Measurements from ENCODE around the gene GAN.
"Not testable (repeated sequence)": the region's sequence is repeated elsewhere in the genome, so short reads cannot be mapped to it uniquely, and the experiment has no call there.

Gene GAN

DNA sequence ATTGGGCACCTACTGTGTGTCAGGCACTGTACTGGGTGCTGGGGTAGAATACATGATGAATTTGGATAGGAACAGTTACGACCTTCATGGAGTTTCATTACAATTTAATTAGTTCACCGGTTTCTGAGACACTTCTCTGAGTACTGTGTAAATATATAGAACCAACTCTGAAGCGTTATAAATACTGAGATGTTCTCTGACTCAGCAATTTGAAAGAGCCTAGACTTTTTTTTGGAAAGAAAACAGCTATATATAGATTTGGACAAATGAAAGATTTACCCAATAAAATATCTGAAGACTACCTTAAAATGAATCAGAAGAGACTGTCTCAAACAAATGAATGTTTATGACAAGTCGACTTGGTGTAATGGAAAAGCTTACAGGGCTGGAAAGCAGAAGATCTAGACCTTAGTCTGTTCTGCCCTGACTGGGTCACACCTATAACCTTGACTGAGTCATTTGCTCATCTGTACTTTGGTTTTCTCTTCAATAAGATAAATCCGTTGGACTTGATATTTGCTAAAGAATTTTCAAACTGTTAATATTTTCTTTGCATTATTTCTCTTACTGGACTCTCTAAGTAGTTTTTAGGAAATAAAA, 4.6 kb upstream of the GAN start:
- DNase-seq (ENCODE audit: low spot score), result no peak

GRCh38 chr16:81311762-81312161, 3.0 kb upstream of the GAN start:
- DNase-seq (ENCODE audit: low spot score), result no peak

DNA sequence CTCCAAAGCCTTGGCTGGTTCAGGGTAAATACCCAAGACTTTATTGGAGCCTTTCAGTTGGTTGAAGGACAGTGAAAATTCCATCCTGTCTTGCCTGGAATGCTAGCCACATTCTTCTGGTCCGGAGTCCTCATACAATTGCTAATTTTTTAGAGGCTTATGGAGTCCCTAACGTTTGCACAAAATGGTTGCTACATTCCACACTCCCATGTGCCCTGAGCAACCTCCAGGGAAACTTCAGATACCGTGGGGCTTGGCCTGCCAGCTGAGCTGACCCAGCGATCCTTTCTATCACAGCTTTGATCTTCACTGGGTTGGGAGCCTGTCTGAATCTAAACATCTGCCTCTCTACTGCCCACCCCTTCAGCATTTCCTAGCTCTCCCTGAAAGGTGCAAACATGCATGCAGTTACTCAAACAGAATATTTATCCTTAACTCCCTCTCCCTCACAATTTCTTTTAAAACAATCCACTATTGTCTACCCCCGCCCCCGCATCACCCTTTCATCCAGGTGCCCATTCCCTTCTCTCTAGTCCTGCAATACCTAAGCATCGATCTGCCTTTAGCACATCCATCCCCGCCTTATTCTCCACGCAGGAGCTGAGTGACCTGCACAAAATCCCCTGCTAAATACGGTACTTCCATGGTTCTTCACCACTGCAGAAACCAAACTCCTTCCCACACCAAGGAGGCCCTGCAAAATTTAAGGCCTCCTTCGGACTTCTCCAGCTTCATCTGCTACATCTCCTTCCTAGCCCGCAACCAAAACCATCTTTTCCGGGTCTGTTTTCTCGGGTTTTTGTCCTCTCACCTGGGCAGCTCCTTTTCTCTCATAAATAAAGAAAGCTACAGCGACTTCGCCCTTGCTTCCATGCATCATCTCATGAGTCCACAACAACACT, 810 bp upstream of the GAN start:
- DNase-seq (ENCODE audit: low spot score), result no peak

DNA sequence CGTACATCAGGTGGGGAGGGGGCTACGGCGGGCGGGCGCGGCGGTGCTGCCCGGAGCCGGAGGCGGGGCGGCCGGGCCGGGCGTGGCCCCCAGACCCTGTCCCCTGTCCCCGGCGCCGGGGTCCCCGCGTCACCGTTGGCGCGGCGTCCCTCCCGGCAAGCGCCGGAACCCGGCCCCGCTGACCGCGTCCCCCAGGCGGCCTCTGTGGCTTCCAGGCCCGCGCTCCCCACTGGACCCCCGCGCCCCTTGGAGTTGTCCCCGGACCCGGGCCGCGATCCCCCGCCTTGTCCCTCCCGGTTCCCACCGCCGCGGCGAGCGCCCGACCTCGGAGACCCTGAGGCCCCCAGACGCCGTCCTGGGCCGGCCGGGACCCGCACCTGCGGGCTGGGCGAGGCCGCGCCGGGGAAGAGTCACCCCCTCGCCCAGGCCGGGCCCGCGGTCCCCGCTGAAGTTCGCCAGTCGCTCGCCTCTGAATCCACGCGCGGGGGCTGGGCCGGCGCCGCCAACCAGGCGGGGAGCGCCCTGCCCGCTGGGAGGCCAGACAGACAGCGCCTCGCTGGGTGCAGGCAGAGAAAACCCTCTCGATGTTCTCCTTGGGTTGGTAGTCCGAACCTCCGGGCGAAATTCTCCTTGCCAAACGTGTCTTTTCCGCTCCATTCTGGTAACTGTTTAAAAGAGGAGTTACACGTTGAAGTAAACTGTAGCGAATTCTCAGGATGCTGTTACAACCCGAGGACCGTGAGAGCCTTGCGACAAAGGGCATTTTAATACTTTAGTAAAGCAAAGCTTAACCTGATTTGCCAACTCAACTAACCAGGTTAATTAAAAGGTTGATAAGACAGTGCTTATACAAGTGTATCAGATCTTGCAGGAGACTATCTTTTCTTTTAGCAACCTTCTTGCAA, 761 bp downstream of the GAN start:
- DNase-seq (ENCODE audit: low spot score), result peak; percentile 61

DNA sequence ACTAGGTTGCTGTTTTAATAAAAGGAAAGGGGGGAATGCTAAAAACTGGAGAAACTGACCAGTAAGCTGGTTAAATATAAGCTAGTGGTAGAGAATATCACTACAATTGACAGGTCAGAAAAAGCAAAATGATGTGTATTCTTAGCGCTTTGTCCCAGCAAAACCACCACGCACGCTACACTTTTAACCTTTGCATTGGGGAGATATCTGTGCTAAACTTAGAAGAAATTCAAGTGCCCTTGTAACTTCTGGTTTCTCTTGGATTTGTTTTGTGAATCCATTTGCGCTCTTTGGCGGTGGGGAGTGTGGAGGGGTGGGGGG, 1.4 kb downstream of the GAN start:
- no peak for DNase-seq (ENCODE audit: low spot score)

GRCh38 chr16:81318711-81319110, 3.9 kb downstream of the GAN start:
- no peak for DNase-seq (ENCODE audit: low spot score)

GRCh38 chr16:81319221-81319912, 4.6 kb downstream of the GAN start:
- peak; percentile 46 for DNase-seq (ENCODE audit: low spot score)

DNA sequence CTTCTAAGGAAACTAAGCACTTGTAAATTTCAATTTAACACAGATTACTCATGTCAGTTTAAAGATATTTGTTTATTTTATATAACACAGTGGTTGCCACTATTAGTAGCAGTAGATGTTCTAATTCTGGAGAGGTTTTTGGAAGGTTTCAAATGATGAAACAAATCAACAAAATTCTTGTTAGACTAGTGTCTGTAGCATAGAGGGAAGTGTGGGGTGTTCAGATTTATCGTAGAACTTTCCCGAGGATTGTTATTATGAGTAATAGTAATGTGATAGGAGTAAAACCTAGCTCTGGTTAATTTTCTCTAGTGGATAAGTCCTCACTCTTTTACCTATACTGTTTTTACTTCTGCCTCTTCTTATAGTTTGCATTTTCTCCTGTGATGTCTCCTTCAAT, 6.3 kb downstream of the GAN start:
- DNase-seq (ENCODE audit: low spot score), result no peak

DNA sequence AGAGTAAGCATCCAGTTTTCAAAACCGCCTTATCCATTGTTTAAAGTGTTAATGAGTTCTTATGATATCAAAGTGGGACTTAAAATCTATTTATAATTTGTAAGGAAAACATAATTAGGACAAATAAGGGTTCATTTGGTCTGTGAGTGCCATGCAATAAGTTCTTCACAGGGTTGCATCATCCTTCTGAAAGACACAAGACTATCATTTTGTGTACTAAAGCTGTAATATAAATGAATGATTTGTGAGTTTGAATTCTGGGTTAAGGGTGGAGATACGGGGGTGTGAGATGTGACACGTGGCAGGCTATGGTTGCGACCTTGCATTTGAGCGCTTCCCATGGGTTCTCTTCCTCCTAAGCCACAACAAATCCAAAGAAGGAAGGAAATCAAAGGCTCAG, 6.8 kb downstream of the GAN start:
- DNase-seq (ENCODE audit: low spot score), result no peak

- peak; percentile 28 for DNase-seq (ENCODE audit: low spot score)
These were observed 10.0 kb downstream of the GAN start for GRCh38 chr16:81324808-81325207.

GRCh38 chr16:81327011-81327410, 12.2 kb downstream of the GAN start:
- no peak for DNase-seq (ENCODE audit: low spot score)

DNA sequence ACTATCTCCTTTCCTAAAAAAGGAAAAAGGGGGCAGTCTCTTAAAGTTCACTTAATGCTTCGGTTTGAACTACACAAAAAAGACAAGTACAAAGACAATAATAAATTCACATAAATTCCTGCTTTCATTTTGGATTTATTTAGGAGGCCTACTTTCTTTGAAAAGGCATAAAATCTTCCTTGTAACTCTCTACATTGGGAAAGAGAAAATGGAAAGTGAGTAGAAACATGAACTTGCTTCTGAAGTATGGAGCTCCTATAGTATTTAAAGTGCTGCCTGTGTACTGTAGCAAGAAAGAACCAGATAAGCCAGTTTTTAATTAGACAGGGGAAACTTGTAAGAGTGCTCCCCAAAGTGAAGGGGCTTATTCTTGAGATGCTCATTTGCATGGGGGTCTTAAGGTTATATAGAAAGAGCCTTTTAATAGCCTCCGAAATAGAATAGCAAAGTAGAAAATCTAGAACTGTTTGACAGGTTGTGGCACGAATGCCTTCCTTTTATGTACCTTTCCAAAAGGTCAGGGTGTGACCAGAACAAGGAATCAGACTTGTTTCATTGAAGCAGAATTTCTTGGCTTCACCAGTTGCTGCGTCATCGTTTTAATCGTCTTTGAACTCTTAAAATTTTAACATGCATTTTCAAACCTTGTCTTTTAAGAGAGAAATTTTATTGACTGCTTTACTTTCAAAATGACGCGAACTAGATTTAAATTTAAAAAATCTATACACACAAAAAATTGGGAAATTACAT, 12.9 kb downstream of the GAN start:
- DNase-seq (ENCODE audit: low spot score), result no peak

DNA sequence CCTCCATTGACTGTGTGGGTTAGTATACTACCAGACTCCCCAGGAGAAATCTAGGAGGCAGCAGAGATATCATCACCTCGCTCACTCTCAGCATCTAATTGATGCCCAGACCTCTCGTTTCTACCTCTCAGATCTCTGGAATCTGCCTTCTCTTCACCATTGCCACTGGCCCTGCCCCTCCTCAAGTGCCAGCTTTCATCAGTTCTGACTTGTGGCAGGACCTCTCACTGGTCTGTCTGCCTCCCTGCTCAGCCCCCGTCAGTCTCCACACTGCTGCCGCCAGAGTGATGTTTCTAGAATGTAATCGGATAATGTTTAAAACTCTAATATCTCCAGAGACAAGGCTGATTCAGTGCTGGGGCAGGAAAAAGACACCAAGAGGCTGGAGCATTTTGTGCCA, 15.2 kb downstream of the GAN start:
- no peak for DNase-seq (ENCODE audit: low spot score)

DNA sequence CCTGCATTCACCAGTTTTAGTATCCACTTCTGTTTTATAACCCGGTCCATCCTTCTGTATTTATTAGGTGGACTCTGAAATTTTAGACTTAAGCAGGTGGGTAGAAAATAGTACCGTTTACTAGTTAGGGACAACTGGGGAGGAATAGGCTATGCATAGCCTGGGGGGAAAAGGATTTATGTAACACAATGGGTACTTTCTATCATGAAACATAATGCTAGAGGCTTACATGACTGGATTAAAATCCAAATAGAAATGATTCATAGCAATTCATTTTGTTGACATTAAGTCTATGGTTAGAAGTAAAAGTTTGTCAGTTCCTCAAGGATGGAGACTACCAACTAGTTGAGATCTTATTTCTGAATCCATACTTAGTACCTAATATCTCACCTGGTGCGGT, 18.6 kb downstream of the GAN start:
- DNase-seq (ENCODE audit: low spot score), result no peak

- no peak for DNase-seq (ENCODE audit: low spot score)
These were observed 20.9 kb downstream of the GAN start for GRCh38 chr16:81335669-81336068.

- DNase-seq (ENCODE audit: low spot score), result no peak
These were observed 22.3 kb downstream of the GAN start for GRCh38 chr16:81337097-81337496.

GRCh38 chr16:81345172-81345571, 30.4 kb downstream of the GAN start:
- not testable (repeated sequence) for DNase-seq (ENCODE audit: low spot score)

DNA sequence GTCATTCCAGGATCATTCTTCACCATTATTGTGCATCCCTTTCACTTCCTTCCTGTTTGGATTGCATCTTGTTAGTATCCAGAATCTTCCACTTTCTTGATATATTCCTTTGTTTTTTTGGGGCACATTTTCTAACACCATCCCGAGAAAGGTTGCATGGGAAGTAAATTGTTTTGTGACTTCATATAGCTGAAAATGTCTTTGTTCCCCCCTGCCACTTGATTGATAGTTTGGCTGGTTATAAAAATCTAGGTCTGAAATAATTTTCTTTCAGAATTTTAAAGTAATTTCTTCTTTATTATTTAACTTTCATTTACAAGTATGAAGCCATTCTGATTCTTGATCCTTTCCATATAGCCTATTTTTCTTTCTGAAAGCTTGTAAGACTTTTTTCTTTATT, 32.7 kb downstream of the GAN start:
- no peak for DNase-seq (ENCODE audit: low spot score)

DNA sequence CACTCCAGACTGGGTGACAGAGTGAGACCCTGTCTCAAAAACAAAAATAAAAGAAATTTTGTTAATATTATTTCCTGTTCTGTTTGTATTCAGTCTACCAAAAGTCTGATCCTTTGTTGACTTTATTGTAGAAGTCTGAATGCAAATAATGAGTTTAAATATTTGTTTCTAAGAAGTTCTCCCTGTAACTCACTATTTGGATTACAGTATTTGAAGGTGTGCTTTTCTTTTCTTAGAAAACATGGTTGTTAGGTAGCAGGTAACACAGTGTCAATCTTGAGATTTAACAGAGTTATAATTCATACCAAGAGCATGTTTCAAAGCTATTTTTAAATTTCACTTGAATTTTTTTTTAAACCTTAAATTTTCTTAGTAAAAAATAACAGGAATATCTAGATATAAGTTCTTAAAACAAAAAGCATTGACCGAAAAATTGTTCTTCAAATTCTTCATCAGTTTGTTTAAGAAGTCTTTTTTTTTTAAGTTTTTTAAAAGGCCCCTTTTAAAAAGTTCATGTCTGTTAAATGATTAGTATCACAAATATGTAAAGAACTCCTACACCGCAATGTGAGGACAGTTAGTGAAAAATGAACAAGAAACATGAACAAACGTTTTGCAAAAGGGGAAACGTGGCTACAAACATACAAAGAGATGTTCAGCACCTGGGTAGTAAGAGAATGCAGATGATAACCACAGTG, 35.0 kb downstream of the GAN start:
- no peak for DNase-seq (ENCODE audit: low spot score)

DNA sequence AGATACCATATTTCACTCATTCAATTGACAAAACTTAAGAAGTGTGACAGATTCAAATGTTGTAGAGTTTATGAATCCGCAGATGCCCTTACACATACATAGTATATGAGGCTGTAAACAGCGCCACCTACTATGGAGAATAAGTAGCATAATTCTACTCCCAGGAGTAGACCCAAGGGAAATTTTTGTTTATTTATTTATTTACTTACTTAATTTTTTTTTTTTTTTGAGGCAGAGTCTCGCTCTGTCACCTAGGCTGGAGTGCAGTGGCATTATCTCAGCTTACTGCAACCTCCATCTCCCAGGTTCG, 35.5 kb downstream of the GAN start:
- DNase-seq (ENCODE audit: low spot score), result no peak

DNA sequence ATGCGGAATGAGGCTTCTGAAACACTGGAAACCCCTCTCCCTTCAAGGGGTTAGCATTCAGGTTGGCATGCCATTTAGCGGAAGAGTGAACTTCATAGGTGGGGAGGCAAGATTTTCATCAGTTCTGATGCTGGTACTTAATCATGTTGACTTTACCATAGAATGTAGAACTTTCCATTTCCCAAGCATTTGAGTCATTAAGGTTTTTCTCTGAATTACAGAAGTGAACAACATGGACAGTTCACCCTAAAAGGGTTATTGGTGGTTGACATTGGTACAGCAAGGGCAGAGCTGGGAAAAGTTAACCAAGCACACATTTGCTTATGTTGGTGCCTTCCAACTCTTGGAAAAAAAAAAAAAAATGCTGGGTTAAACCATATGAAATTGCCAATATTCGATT, 39.1 kb downstream of the GAN start:
- no peak for DNase-seq (ENCODE audit: low spot score)
